Spleen (tissue), 11 donors: ENCODE measurements around the gene ISCA1. TPM values are rescaled to one million over a fixed set of nuclear protein-coding genes. Genes with fewer than 3 reads are reported as not detected.
"Not testable (repeated sequence)": the region's sequence is repeated elsewhere in the genome, so short reads cannot be mapped to it uniquely, and the experiment has no call there.

Experiments
- DNase-seq: peaks from one replicate; pipeline ENCODE4 v3.0.0-alpha.2; 2020
- H3K27ac ChIP-seq, 8 donors: fragments of 200-600 bp; sonication (generic) in 7 of 8; 1 replicate in 4 of 8; 2 replicates in 4 of 8; pipeline versions ENCODE4 v1.5.0 to v1.8.0; 2016 to 2021; ENCODE audit warnings: inconsistent platforms in 4 of 8, mild to moderate bottlenecking in 4 of 8, moderate library complexity in 1 of 8
- H3K27me3 ChIP-seq, 7 donors: fragments of 200-600 bp; sonication (generic) in 6 of 7; replicated peaks in 1 of 7; 1 replicate in 4 of 7; 2 replicates in 3 of 7; pipeline versions ENCODE4 v1.5.0 to v1.8.0; 2016 to 2021; ENCODE audit warnings: inconsistent platforms in 3 of 7, mild to moderate bottlenecking in 1 of 7
- H3K36me3 ChIP-seq, 6 donors: fragments of 200-600 bp; sonication (generic) in 5 of 6; 1 replicate in 4 of 6; 2 replicates in 2 of 6; pipeline versions ENCODE4 v1.5.0 to v1.8.0; 2016 to 2021; ENCODE audit warnings: inconsistent platforms in 2 of 6
- H3K4me1 ChIP-seq, 6 donors: fragments of 200-600 bp; sonication (generic) in 5 of 6; 1 replicate in 3 of 6; 2 replicates in 3 of 6; pipeline versions ENCODE4 v1.5.0 to v1.8.0; 2016 to 2021; ENCODE audit warnings: inconsistent platforms in 3 of 6
- H3K4me3 ChIP-seq, 8 donors: fragments of 200-600 bp; sonication (generic) in 7 of 8; 1 replicate in 4 of 8; 2 replicates in 4 of 8; pipeline versions ENCODE4 v1.5.0 to v1.8.0; 2016 to 2021; ENCODE audit warnings: inconsistent platforms in 4 of 8, mild to moderate bottlenecking in 4 of 8, moderate library complexity in 2 of 8
- H3K9me3 ChIP-seq, 8 donors: fragments of 200-600 bp; sonication (generic) in 7 of 8; 1 replicate in 4 of 8; 2 replicates in 4 of 8; pipeline versions ENCODE4 v1.5.0 to v1.8.0; 2016 to 2021; ENCODE audit warnings: inconsistent platforms in 4 of 8
- POLR2A ChIP-seq, 3 donors: fragments of 450-650 bp; IDR thresholded peaks; one replicate each; pipeline ENCODE4 v1.5.1; 2017; ENCODE audit warnings: antibody characterized with exemption in 3 of 3, mild to moderate bottlenecking in 1 of 3
- POLR2AphosphoS5 ChIP-seq, 3 donors: sonication (generic); formaldehyde crosslinking; IDR thresholded peaks; one replicate each; pipeline ENCODE4 v1.5.1; 2017; ENCODE audit warnings: antibody characterized with exemption in 3 of 3
- WGBS, 5 donors: extraction: QIAGEN DNeasy Blood & Tissue Kit in 3 of 5; methylation state at CpG; one replicate each; pipeline versions ENCODE4 v1.1.5 to v1.1.7; 2013 to 2018; 5-methylcytosine and 5-hydroxymethylcytosine counted together
- intact Hi-C: fragments of 100-400 bp; cut with DNase I; formaldehyde crosslinking; loops from one replicate; pipeline ENCODE4 v1.15.0; 2023; ENCODE audit warnings: low total_unique reads
- polyA plus RNA-seq, 3 donors: library from polyadenylated mRNA; stranded (reverse); fragments of 200-250 nt; gene quantifications; one replicate each; pipeline ENCODE4 v1.2.1, GENCODE V29; 2013
- total RNA-seq, 7 donors: library from RNA; depleted of rRNA in 3 of 7; stranded (reverse); fragments of >200 nt in 3 of 7; fragmentation: NEBNext Ultra II Directional in 4 of 7; extraction: Animal tissue kit (Norgen Biotek cat#: 25700) in 4 of 7; gene quantifications; one replicate each; pipeline versions ENCODE4 v1.1.0 to v1.2.1, GENCODE V29; 2016 to 2021
- TF ChIP-seq, protein P1 (sequence below), 11 experiments: fragments of 200-600 bp in 7 of 11; fragments of 450-650 bp in 4 of 11; sonication (generic) in 4 of 11; IDR thresholded peaks in 8 of 11; conservative IDR thresholded peaks in 3 of 11; 1 replicate in 7 of 11; 2 replicates in 4 of 11; pipeline versions ENCODE4 v1.4.0 to v1.8.0; 2016 to 2021; ENCODE audit warnings: antibody characterized with exemption in 11 of 11, inconsistent platforms in 4 of 11, mild to moderate bottlenecking in 1 of 11
- donor health status: healthy with polysubstance abuse.
- donor health status: DM: no; HTN: no; CAD: no; lungs with moderate emphysema.
- donor health status: DM: no; HTN: no; CAD: no.
- donor health status: Bipolar disorder and iron deficiency.
- donor health status: healthy.
- donor health status: DM: no; HTN: no; CAD: no.
- donor health status: DM: yes; HTN: yes; CAD: no.

The ISCA1 gene
- total and polyA plus RNA-seq, 10 donors: 15.3 to 35.5 (median 25.1) TPM

DNA sequence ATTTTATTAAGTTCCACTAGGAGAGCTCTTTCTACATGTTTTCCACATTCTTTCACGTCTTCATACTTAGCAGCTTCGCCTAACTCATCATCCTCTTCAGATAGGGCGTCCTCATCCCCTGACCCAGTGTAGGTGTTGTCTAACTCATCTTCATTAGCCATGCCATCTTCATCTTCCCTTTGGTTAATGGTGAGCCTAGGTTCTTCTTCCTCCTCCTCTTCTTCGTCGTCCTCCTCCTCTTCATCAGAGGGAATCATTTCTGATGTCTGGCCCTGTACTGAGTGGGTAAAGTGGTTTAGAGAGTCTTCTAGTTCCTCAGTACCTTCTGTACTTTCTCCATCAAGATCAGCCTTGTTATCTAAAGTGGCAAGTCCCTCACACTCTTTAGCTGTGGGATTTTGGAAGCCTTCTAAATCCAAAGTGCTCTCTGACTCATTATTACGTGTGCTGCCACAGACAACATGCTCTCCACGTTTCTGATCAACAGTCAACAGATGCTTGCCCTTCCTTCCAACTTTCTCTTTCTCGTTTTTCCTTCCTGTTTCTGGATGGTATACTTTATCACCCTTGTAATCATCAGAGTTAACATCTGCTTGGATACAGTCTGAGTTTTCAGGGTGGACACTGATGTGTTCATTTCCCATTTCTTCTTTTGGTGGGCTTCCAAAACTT is 40.8 kb upstream of the ISCA1 start:
- 67 to 71% (median 70%) methylated on average over 8 of the region's 8 CpGs for WGBS, 5 donors
- no peak for DNase-seq
- TF ChIP-seq, protein P1, sequence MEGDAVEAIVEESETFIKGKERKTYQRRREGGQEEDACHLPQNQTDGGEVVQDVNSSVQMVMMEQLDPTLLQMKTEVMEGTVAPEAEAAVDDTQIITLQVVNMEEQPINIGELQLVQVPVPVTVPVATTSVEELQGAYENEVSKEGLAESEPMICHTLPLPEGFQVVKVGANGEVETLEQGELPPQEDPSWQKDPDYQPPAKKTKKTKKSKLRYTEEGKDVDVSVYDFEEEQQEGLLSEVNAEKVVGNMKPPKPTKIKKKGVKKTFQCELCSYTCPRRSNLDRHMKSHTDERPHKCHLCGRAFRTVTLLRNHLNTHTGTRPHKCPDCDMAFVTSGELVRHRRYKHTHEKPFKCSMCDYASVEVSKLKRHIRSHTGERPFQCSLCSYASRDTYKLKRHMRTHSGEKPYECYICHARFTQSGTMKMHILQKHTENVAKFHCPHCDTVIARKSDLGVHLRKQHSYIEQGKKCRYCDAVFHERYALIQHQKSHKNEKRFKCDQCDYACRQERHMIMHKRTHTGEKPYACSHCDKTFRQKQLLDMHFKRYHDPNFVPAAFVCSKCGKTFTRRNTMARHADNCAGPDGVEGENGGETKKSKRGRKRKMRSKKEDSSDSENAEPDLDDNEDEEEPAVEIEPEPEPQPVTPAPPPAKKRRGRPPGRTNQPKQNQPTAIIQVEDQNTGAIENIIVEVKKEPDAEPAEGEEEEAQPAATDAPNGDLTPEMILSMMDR (IDR thresholded peaks at IDR 0.05 in 8 of 11, conservative IDR thresholded peaks at IDR 0.05 in 3 of 11): no peak
- TF ChIP-seq POLR2A (IDR thresholded peaks at IDR 0.05) (no peak), POLR2AphosphoS5 (IDR thresholded peaks at IDR 0.05) (no peak)
- intact Hi-C loops: no loop called here
- Histone ChIP-seq H3K36me3 (peaks cover 10 to 100% (median 100%) of the 10 kb centered on the region in 6 donors), H3K27ac (no peak overlapping the region), H3K4me3 (no peak overlapping the region), H3K4me1 (peaks cover 0 to 7% (median 0%) of the 10 kb centered on the region in 6 donors), H3K9me3 (no peaks in the 10 kb centered on the region), H3K27me3 (no peaks in the 10 kb centered on the region)

DNA sequence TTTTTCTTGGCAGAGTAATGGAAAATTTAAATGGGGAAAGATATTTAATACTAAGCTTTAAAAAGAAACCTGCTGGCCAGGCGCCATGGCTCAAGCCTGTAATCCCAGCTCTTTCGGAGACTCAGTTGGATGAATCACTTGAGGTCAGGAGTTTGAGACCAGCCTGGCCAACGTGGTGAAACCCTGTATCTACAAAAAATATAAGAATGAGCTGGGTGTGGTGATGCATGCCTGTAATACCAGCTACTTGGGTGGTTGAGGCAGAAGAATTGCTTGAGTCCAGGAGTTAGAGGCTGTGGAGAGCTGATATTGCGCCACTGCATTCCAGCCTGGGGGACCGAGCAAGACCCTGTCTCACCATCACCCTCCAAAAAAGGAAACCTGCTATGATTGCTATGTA is 39.0 kb upstream of the ISCA1 start:
- WGBS, 5 donors: 78 to 91% (median 86%) methylated on average over 5 of the region's 5 CpGs
- Histone ChIP-seq H3K4me3 (no peak overlapping the region), H3K27ac (no peak overlapping the region)

DNA sequence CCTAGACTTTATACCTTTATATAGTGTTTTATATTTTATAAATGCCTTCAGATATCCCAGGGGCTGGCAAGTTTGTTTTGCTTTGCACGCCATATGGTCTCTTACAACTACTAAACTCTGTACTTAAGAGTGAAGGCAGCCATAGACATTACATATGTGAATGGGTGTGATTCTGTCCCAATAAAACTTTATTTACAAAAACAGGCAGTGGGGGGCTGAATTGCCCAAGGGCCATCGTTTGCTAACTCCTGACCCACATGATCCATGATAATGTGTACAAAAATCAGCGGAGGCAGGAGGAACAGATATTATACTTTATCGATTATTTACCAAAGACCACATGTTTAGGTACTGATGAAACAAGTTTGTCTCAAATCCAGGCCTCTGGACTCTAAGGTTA is 35.8 kb upstream of the ISCA1 start:
- Histone ChIP-seq H3K4me3 (no peak overlapping the region), H3K27me3 (no peaks in the 10 kb centered on the region), H3K9me3 (no peaks in the 10 kb centered on the region), H3K4me1 (peaks cover 0 to 4% (median 0%) of the 10 kb centered on the region in 6 donors), H3K36me3 (peaks cover 10 to 100% (median 93%) of the 10 kb centered on the region in 6 donors), H3K27ac (no peak overlapping the region)
- WGBS, 5 donors: 95 to 98% (median 97%) methylated on average over 4 of the region's 4 CpGs
- intact Hi-C loops: no loop called here
- TF ChIP-seq, protein P1 (IDR thresholded peaks at IDR 0.05 in 8 of 11, conservative IDR thresholded peaks at IDR 0.05 in 3 of 11): no peak
- TF ChIP-seq POLR2AphosphoS5 (IDR thresholded peaks at IDR 0.05) (no peak), POLR2A (IDR thresholded peaks at IDR 0.05) (no peak)
- DNase-seq: no peak

More for the DNA sequence above, 39.0 kb upstream of the ISCA1 start:
- no peak for DNase-seq
- Histone ChIP-seq H3K9me3 (no peaks in the 10 kb centered on the region), H3K27me3 (no peaks in the 10 kb centered on the region), H3K36me3 (peaks cover 10 to 100% (median 100%) of the 10 kb centered on the region in 6 donors), H3K4me1 (peaks cover 0 to 7% (median 0%) of the 10 kb centered on the region in 6 donors)
- intact Hi-C loops: no loop called here
- no peak for TF ChIP-seq POLR2A (IDR thresholded peaks at IDR 0.05)
- TF ChIP-seq POLR2AphosphoS5 (IDR thresholded peaks at IDR 0.05): no peak
- TF ChIP-seq, protein P1 (IDR thresholded peaks at IDR 0.05 in 8 of 11, conservative IDR thresholded peaks at IDR 0.05 in 3 of 11): no peak

DNA sequence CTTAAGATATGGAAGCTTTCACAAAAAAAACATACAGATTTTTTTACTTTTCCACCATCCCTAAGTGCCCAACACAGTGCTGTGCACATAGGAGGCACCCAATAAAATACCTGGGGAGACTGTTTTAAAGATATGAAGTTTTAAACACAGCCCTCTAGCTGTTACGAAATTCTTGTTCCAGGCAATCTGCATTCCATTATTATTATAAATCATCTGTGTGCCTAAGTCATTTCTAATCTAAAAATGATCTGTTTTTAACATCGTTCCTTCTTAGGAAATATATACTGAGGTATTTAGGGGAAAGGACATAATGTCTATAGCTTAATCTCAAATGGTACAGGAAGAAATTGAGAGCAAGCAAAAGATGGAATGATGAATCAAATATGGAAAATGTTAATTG is 32.7 kb upstream of the ISCA1 start:
- H3K36me3 ChIP-seq: peaks cover 0 to 100% (median 77%) of the 10 kb centered on the region in 6 donors
- TF ChIP-seq POLR2A (IDR thresholded peaks at IDR 0.05): no peak
- TF ChIP-seq, protein P1 (IDR thresholded peaks at IDR 0.05 in 8 of 11, conservative IDR thresholded peaks at IDR 0.05 in 3 of 11): no peak
- no peak for TF ChIP-seq POLR2AphosphoS5 (IDR thresholded peaks at IDR 0.05)
- no peak overlapping the region for H3K4me3 ChIP-seq
- WGBS, 5 donors: 49 to 96% (median 70%) methylated on average over 2 of the region's 2 CpGs
- no peaks in the 10 kb centered on the region for H3K27me3 ChIP-seq
- H3K4me1 ChIP-seq: peaks cover 0 to 3% (median 0%) of the 10 kb centered on the region in 6 donors
- no peak for DNase-seq
- no peak overlapping the region for H3K27ac ChIP-seq
- intact Hi-C loops: no loop called here
- H3K9me3 ChIP-seq: no peaks in the 10 kb centered on the region

DNA sequence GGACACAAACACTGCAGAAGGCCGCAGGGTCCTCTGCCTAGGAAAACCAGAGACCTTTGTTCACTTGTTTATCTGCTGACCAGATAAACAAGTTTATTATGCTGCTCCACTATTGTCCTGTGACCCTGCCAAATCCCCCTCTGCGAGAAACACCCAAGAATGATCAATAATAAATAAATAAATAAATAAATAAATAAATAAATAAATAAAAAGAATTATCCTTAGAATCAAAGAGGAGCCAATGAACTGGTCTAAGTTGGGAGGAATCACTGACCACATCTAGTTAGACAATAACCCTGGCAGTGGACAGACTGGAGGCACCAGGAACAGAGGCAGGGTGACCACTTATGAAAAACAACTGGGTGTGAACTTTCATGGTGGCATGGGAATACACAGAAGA is 30.6 kb upstream of the ISCA1 start:
- H3K9me3 ChIP-seq, H3K27ac ChIP-seq, DNase-seq, intact Hi-C loops, H3K27me3 ChIP-seq, H3K4me1 ChIP-seq, H3K4me3 ChIP-seq: not testable (repeated sequence)
- H3K36me3 ChIP-seq: peaks cover 0 to 100% (median 76%) of the 10 kb centered on the region in 6 donors
- WGBS, 5 donors: 84 to 99% (median 96%) methylated on average over 2 of the region's 2 CpGs
